ENCODE data around the gene BCL2L1. TPM values are rescaled to one million over a fixed set of nuclear protein-coding genes. Genes with fewer than 3 reads are reported as not detected.

Gene BCL2L1
- 125 and 131 TPM in 2 replicates for total RNA-seq

DNA sequence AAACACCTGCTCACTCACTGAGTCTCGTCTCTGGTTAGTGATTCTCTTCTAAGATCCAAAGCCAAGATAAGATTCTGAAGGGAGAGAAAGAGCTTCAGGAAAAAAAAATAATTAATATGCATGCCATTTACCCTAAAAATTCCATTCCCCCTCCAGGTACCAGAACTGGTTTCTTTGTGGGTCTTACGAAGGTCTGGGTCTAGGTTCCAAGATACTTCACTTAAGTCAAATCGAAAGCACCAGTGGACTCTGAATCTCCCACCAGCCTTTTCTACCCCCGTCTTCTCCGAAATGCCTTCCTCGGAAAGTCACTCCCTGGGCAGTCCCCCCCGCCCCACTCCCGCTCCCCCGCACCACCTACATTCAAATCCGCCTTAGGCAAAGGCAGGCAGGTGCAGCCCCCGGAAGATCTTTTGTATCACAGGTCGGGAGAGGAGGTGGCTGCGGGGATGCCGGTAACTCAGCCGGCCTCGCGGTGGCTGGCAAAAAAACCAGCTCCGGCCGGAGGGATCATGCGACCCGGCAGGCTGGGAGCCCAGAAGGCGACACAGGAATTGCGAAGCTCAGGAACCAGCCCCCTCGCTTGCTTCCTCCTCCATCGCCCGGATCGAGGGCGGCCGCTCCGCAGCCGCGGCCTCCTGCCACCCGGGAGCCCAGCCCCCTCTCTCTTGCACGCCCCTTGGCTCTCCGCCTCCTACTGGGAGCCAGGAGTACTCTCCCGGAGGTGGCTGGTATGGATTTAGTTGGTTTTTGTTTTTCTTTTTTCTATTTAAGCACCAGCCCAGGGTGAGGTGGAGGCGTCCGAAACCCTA, at the start of gene BCL2L1:
TSS of gene BCL2L1 (minus strand) at position 612 of the 812 bp plus-strand sequence. CDS start 650 bp downstream, outside the sequence.

GRCh38 chr20:31738729-31739549, 16.3 kb upstream of the BCL2L1 start, which contains the start of gene TPX2:
Gene TPX2 (plus strand): TSS chr20:31739290. CDS start chr20:31757477, 18,187 bp downstream.

GRCh38 chr20:31637660-31638059, 85.0 kb downstream of the BCL2L1 start, which contains the start of gene COX4I2:
Gene COX4I2 (plus strand): TSS chr20:31637912. CDS start chr20:31639018, 1,106 bp downstream.

Other genes with a start within 250 kb of the BCL2L1 start
- not detected in 2 replicates for gene DEFB124, start 247.7 kb downstream of the BCL2L1 start, total RNA-seq
- under 0.01 TPM in 1 of 2 replicates, not detected in the other for gene REM1, start 247.6 kb downstream of the BCL2L1 start, total RNA-seq
- gene HM13, start 208.4 kb downstream of the BCL2L1 start, total RNA-seq, result 76.9 and 84.2 TPM in 2 replicates
- 151 and 221 TPM in 2 replicates for gene ID1, start 117.6 kb downstream of the BCL2L1 start, total RNA-seq
- not detected in 2 replicates for gene COX4I2, start 85.0 kb downstream of the BCL2L1 start, total RNA-seq
- gene TPX2, start 16.4 kb upstream of the BCL2L1 start, total RNA-seq, result 88.2 and 108 TPM in 2 replicates
- gene MYLK2, start 96.5 kb upstream of the BCL2L1 start, total RNA-seq, result 0.18 TPM in 1 of 2 replicates, not detected in the other
- not detected in 2 replicates for gene FOXS1, start 122.7 kb upstream of the BCL2L1 start, total RNA-seq
- not detected in 2 replicates for gene DUSP15, start 147.7 kb upstream of the BCL2L1 start, total RNA-seq
- gene TTLL9, start 147.8 kb upstream of the BCL2L1 start, total RNA-seq, result not detected in 2 replicates
- gene PDRG1, start 229.2 kb upstream of the BCL2L1 start, total RNA-seq, result 7.8 and 8.4 TPM in 2 replicates
- not detected in 2 replicates for gene XKR7, start 245.3 kb upstream of the BCL2L1 start, total RNA-seq

Data from myometrial cell (primary cell).